HCT116 (cell line): ENCODE measurements around the gene BNC2. TPM values are rescaled to one million over a fixed set of nuclear protein-coding genes. Genes with fewer than 3 reads are reported as not detected.

Experiments
- ATAC-seq: fragments of 200-7000 bp; cut with Tn5 transposase; 2 replicates; pipeline ENCODE4 v1.9.1; 2020; ENCODE audit warnings: mild to moderate bottlenecking, moderate library complexity
- BruUV-seq: library from RNA; stranded (reverse); fragments of 400-500 nt; replicated peaks from 2 replicates; lab custom pipeline; 2021; lab: Mats Ljungman, UMichigan
- CTCF ChIA-PET: fragments of 300-600 bp; sonication (Branson Sonifier 250); formaldehyde crosslinking; loops from one replicate; lab custom pipeline; 2021; ENCODE audit warnings: antibody characterized with exemption; lab: Charles Lee
- POLR2A ChIA-PET: fragments of 300-600, 350-600 bp; sonication (Branson Sonifier 250); formaldehyde crosslinking; loops from one replicate; lab custom pipeline; 2021; ENCODE audit warnings: antibody characterized with exemption; lab: Charles Lee
- RAD21 ChIA-PET, 2 experiments: fragments of 300-600 bp; sonication (Branson Sonifier 250); formaldehyde crosslinking; loops; one replicate each; lab custom pipeline; 2023; ENCODE audit warnings: low total read pairs in 2 of 2; ENCODE audit not compliant: uncharacterized antibody in 2 of 2, unreplicated experiment in 2 of 2, low non-redundant PET in 1 of 2; lab: Charles Lee
- DNase-seq: peaks from one replicate; pipeline ENCODE4 v3.0.0-alpha.2; 2010; ENCODE audit warnings: low read depth, low spot score
- H2AFZ ChIP-seq: fragments of 200-600 bp; shearing (Covaris generic), sonication (generic); 2 replicates; pipeline ENCODE4 v1.6.1; 2017; ENCODE audit warnings: low read depth, mixed run types, mixed read lengths, antibody characterized with exemption, low read length; ENCODE audit not compliant: poor library complexity, severe bottlenecking
- H3K27ac ChIP-seq: 2 replicates; pipeline ENCODE4 v1.5.1; 2012; ENCODE audit warnings: low read depth, low read length
- H3K27me3 ChIP-seq: fragments of 200-600 bp; sonication (generic); 2 replicates; pipeline ENCODE4 v1.6.1; 2016; ENCODE audit warnings: mixed run types, low read length, mixed read lengths; ENCODE audit not compliant: insufficient read depth
- H3K36me3 ChIP-seq, 2 experiments: fragments of 200-500 bp in 1 of 2; fragments of 200-600 bp in 1 of 2; sonication (Bioruptor generic) in 1 of 2; sonication (generic) in 1 of 2; 2 replicates each; pipeline versions ENCODE4 v1.5.1 to v1.6.1; 2014 to 2016; ENCODE audit warnings: low read length in 2 of 2, inconsistent platforms in 1 of 2, mixed read lengths in 1 of 2, mixed run types in 1 of 2; ENCODE audit not compliant: insufficient read depth in 2 of 2, control insufficient read depth in 1 of 2
- H3K4me1 ChIP-seq, 2 experiments: fragments of 200-600 bp in 1 of 2; sonication (generic) in 1 of 2; 2 replicates each; pipeline versions ENCODE4 v1.5.1 to v1.6.1; 2012 to 2017; ENCODE audit warnings: low read length in 2 of 2, inconsistent platforms in 1 of 2, mild to moderate bottlenecking in 1 of 2, mixed read lengths in 1 of 2, mixed run types in 1 of 2, moderate library complexity in 1 of 2; ENCODE audit not compliant: insufficient read depth in 2 of 2, control insufficient read depth in 1 of 2
- H3K4me2 ChIP-seq: fragments of 200-600 bp; sonication (generic); 2 replicates; pipeline ENCODE4 v1.6.1; 2017; ENCODE audit warnings: mixed run types, low read length, mixed read lengths
- H3K4me3 ChIP-seq, 2 experiments: fragments of 200-600 bp in 1 of 2; sonication (generic) in 1 of 2; replicated peaks in 1 of 2; 2 replicates each; pipeline ENCODE4 v1.5.1; 2011 to 2016; ENCODE audit warnings: low read length in 2 of 2, control low read depth in 1 of 2, low read depth in 1 of 2, mild to moderate bottlenecking in 1 of 2, mixed read lengths in 1 of 2, mixed run types in 1 of 2
- H3K79me2 ChIP-seq: fragments of 200-600 bp; sonication (generic); 2 replicates; pipeline ENCODE4 v1.6.1; 2017; ENCODE audit warnings: mild to moderate bottlenecking, mixed run types, low read length, moderate library complexity, mixed read lengths; ENCODE audit not compliant: insufficient read depth
- H3K9ac ChIP-seq: fragments of 200-600 bp; sonication (generic); 2 replicates; pipeline ENCODE4 v1.6.1; 2016; ENCODE audit warnings: low read length, mixed read lengths
- H3K9me2 ChIP-seq: fragments of 200-600 bp; sonication (generic), shearing (Covaris generic); 2 replicates; pipeline ENCODE4 v1.6.1; 2017; ENCODE audit warnings: mixed run types, mild to moderate bottlenecking, moderate library complexity; ENCODE audit not compliant: insufficient read depth
- H3K9me3 ChIP-seq, 2 experiments: fragments of 200-500 bp in 1 of 2; fragments of 200-600 bp in 1 of 2; sonication (Bioruptor generic) in 1 of 2; sonication (generic) in 1 of 2; 2 replicates each; pipeline ENCODE4 v1.6.1; 2014 to 2017; ENCODE audit warnings: low read length in 2 of 2, mixed read lengths in 2 of 2, inconsistent platforms in 1 of 2, low read depth in 1 of 2, mild to moderate bottlenecking in 1 of 2, mixed run types in 1 of 2, moderate library complexity in 1 of 2; ENCODE audit not compliant: control insufficient read depth in 1 of 2, insufficient read depth in 1 of 2
- H4K20me1 ChIP-seq: fragments of 200-600 bp; sonication (generic), shearing (Covaris generic); 2 replicates; pipeline ENCODE4 v1.6.1; 2017; ENCODE audit warnings: mixed run types, mild to moderate bottlenecking, moderate library complexity; ENCODE audit not compliant: insufficient read depth
- ELF1 ChIP-seq: IDR thresholded peaks from 2 replicates; pipeline ENCODE4 v1.6.1; 2012; ENCODE audit warnings: low read depth, borderline replicate concordance
- JUND ChIP-seq: IDR thresholded peaks from 2 replicates; pipeline ENCODE4 v1.6.1; 2012
- POLR2AphosphoS5 ChIP-seq: IDR thresholded peaks from 2 replicates; pipeline ENCODE4 v1.6.1; 2011; ENCODE audit warnings: mild to moderate bottlenecking, low read depth, low read length, moderate library complexity
- RAD21 ChIP-seq: IDR thresholded peaks from 2 replicates; pipeline ENCODE4 v1.6.1; 2012; ENCODE audit warnings: low read depth, mild to moderate bottlenecking
- ZFX ChIP-seq: fragments of 450-650 bp; IDR thresholded peaks from 2 replicates; pipeline ENCODE4 v1.6.1; 2017
- ZNF274 ChIP-seq: fragments of 200-500 bp; sonication (Bioruptor generic); IDR thresholded peaks from 2 replicates; pipeline ENCODE4 v1.6.1; 2014; ENCODE audit warnings: mild to moderate bottlenecking, low read depth, low read length, inconsistent platforms
- intact Hi-C: fragments of 100-400 bp; cut with micrococcal nuclease; formaldehyde crosslinking; loops from 2 replicates; pipeline ENCODE4 v1.10.0; 2022
- total RNA-seq: library from RNA; stranded (reverse); gene quantifications from one replicate; pipeline ENCODE4 v1.2.1, GENCODE V29; 2021; ENCODE audit not compliant: unreplicated experiment
- TF ChIP-seq, protein P1 (sequence below), 3 experiments: fragments of 200-600 bp in 1 of 3; sonication (generic) in 1 of 3; IDR thresholded peaks in 2 of 3; conservative IDR thresholded peaks in 1 of 3; 2 replicates each; pipeline ENCODE4 v1.5.1; 2012 to 2017; ENCODE audit warnings: low read depth in 2 of 3, low read length in 2 of 3, antibody characterized with exemption in 1 of 3, borderline replicate concordance in 1 of 3, control low read depth in 1 of 3, mild to moderate bottlenecking in 1 of 3, mixed read lengths in 1 of 3, mixed run types in 1 of 3, moderate library complexity in 1 of 3; ENCODE audit not compliant: insufficient read depth in 1 of 3
- TF ChIP-seq, protein P2 (sequence below): IDR thresholded peaks from 2 replicates; pipeline ENCODE4 v1.6.1; 2012; ENCODE audit warnings: low read depth

The BNC2 gene
- total RNA-seq, 1 experiment from 2014 or later = 0.37 TPM

GRCh38 chr9:16615451-16615850 is 255.0 kb downstream of the BNC2 start:
- DNase-seq = no peak
- TF ChIP-seq POLR2AphosphoS5 (no peak), ELF1 (no peak), ZNF274 (no peak), RAD21 (no peak), ZFX (no peak), JUND (no peak)
- TF ChIP-seq, protein P1, sequence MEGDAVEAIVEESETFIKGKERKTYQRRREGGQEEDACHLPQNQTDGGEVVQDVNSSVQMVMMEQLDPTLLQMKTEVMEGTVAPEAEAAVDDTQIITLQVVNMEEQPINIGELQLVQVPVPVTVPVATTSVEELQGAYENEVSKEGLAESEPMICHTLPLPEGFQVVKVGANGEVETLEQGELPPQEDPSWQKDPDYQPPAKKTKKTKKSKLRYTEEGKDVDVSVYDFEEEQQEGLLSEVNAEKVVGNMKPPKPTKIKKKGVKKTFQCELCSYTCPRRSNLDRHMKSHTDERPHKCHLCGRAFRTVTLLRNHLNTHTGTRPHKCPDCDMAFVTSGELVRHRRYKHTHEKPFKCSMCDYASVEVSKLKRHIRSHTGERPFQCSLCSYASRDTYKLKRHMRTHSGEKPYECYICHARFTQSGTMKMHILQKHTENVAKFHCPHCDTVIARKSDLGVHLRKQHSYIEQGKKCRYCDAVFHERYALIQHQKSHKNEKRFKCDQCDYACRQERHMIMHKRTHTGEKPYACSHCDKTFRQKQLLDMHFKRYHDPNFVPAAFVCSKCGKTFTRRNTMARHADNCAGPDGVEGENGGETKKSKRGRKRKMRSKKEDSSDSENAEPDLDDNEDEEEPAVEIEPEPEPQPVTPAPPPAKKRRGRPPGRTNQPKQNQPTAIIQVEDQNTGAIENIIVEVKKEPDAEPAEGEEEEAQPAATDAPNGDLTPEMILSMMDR (IDR thresholded peaks at IDR 0.05 in 2 of 3, conservative IDR thresholded peaks at IDR 0.05 in 1 of 3; ENCODE audit: borderline replicate concordance in 1 of 3, insufficient read depth in 1 of 3, low read depth in 2 of 3, low read length in 2 of 3) = no peak
- TF ChIP-seq, protein P2, sequence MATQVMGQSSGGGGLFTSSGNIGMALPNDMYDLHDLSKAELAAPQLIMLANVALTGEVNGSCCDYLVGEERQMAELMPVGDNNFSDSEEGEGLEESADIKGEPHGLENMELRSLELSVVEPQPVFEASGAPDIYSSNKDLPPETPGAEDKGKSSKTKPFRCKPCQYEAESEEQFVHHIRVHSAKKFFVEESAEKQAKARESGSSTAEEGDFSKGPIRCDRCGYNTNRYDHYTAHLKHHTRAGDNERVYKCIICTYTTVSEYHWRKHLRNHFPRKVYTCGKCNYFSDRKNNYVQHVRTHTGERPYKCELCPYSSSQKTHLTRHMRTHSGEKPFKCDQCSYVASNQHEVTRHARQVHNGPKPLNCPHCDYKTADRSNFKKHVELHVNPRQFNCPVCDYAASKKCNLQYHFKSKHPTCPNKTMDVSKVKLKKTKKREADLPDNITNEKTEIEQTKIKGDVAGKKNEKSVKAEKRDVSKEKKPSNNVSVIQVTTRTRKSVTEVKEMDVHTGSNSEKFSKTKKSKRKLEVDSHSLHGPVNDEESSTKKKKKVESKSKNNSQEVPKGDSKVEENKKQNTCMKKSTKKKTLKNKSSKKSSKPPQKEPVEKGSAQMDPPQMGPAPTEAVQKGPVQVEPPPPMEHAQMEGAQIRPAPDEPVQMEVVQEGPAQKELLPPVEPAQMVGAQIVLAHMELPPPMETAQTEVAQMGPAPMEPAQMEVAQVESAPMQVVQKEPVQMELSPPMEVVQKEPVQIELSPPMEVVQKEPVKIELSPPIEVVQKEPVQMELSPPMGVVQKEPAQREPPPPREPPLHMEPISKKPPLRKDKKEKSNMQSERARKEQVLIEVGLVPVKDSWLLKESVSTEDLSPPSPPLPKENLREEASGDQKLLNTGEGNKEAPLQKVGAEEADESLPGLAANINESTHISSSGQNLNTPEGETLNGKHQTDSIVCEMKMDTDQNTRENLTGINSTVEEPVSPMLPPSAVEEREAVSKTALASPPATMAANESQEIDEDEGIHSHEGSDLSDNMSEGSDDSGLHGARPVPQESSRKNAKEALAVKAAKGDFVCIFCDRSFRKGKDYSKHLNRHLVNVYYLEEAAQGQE = no peak
- Histone ChIP-seq H3K9me2 (no peaks in the 10 kb centered on the region), H3K27me3 (peaks cover 20% of the 10 kb centered on the region), H3K27ac (no peak overlapping the region), H3K4me2 (no peak overlapping the region), H3K4me3 (no peak overlapping the region), H3K79me2 (no peaks in the 10 kb centered on the region), H3K4me1 (no peaks in the 10 kb centered on the region), H3K9me3 (no peaks in the 10 kb centered on the region), H2AFZ (no peak overlapping the region), H3K9ac (no peak overlapping the region), H4K20me1 (no peaks in the 10 kb centered on the region), H3K36me3 (no peaks in the 10 kb centered on the region)
- POLR2A ChIA-PET = no interaction called here
- intact Hi-C loops = no loop called here
- RAD21 ChIA-PET = interaction anchor here in 1 of 2 experiments (0.7 kb wide), 1 partner anchor 226 kb away, joined by 4 read pairs; no protein-coding TSS in a partner anchor
- no TSS peak for BruUV-seq
- no peak for ATAC-seq
- CTCF ChIA-PET = no interaction called here
